Testis (tissue), 3 donors: ENCODE results near the gene FGFBP2. TPM values are rescaled to one million over a fixed set of nuclear protein-coding genes. Genes with fewer than 3 reads are reported as not detected.

Source experiments
- DNase-seq: peaks from one replicate; pipeline ENCODE4 v3.0.0-alpha.2; 2019
- H3K27ac ChIP-seq, 2 donors: fragments of 200-600 bp; sonication (generic); one replicate each; pipeline ENCODE4 v1.5.1; 2019
- H3K27me3 ChIP-seq: fragments of 200-600 bp; sonication (generic); one replicate; pipeline ENCODE4 v1.5.1; 2019
- H3K36me3 ChIP-seq: fragments of 200-600 bp; sonication (generic); one replicate; pipeline ENCODE4 v1.5.1; 2017; ENCODE audit warnings: low read depth; ENCODE audit errors: missing control alignments
- H3K4me1 ChIP-seq: fragments of 200-600 bp; sonication (generic); one replicate; pipeline ENCODE4 v1.5.1; 2019
- H3K4me3 ChIP-seq, 2 donors: fragments of 200-600 bp; sonication (generic); one replicate each; pipeline ENCODE4 v1.5.1; 2017 to 2019
- H3K9me3 ChIP-seq: fragments of 200-600 bp; sonication (generic); one replicate; pipeline ENCODE4 v1.5.1; 2017
- POLR2A ChIP-seq: fragments of 450-650 bp; IDR thresholded peaks from one replicate; pipeline ENCODE4 v1.6.1; 2017; ENCODE audit warnings: antibody characterized with exemption, mild to moderate bottlenecking, moderate library complexity
- WGBS, 2 donors: methylation state at CpG; one replicate each; pipeline ENCODE4 v1.1.5; 2018; 5-methylcytosine and 5-hydroxymethylcytosine counted together
- intact Hi-C: fragments of 100-400 bp; cut with DNase I; formaldehyde crosslinking; loops from one replicate; pipeline ENCODE4 v1.15.1; 2023; ENCODE audit warnings: low total_unique reads
- polyA plus RNA-seq: library from polyadenylated mRNA; stranded (reverse); fragments of 350-450 nt; fragmentation: Illumina TruSeq; extraction: RNeasy Lipid Tissue Mini Kit (QIAGEN cat#74804); gene quantifications from one replicate; pipeline ENCODE4 v1.2.3, GENCODE V29; 2014; ENCODE audit warnings: low read depth, low replicate concordance; ENCODE audit not compliant: insufficient read depth
- total RNA-seq, 2 donors: library from RNA; depleted of rRNA; stranded (reverse); fragments of >200 nt; gene quantifications; one replicate each; pipeline ENCODE4 v1.2.3, GENCODE V29; 2016
- TF ChIP-seq, protein P1 (sequence below), 3 experiments: fragments of 450-650 bp in 2 of 3; fragments of 200-600 bp in 1 of 3; sonication (generic) in 1 of 3; IDR thresholded peaks; one replicate each; pipeline ENCODE4 v1.5.1; 2016 to 2019; ENCODE audit warnings: antibody characterized with exemption in 3 of 3, mild to moderate bottlenecking in 2 of 3, moderate library complexity in 1 of 3

The FGFBP2 gene
- total and polyA plus RNA-seq, 3 donors from 2014 or later = 19.4 to 139 (median 20.3) TPM

DNA sequence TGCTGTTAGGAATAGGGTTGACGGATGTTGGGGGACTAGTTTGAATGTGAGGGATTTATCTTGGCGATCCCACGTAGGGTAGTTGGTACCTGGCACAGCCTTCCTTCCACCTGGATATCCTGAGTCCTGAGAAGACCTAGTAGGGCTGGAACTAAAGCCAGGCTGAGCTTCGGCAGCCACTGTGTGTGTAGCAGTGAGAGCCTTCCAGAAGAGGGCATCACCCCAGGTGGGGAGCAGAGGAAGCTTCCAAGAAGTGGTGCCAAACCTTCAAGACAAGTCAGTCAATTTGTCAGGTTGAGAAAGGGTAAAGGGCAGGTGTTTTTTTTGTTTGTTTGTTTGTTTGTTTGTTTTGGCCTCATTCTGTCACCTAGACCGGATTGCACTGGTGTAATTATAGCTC is 1.2 kb upstream of the FGFBP2 start:
- 83 to 87% methylated on average over 5 of the region's 5 CpGs for WGBS, 2 donors
- intact Hi-C loops = no loop called here
- Histone ChIP-seq H3K9me3 (no peaks in the 10 kb centered on the region), H3K27me3 (no peaks in the 10 kb centered on the region), H3K27ac (no peak overlapping the region), H3K4me3 (no peak overlapping the region), H3K36me3 (no peaks in the 10 kb centered on the region), H3K4me1 (peaks cover 4% of the 10 kb centered on the region)
- DNase-seq = no peak
- TF ChIP-seq POLR2A = no peak
- TF ChIP-seq, protein P1, sequence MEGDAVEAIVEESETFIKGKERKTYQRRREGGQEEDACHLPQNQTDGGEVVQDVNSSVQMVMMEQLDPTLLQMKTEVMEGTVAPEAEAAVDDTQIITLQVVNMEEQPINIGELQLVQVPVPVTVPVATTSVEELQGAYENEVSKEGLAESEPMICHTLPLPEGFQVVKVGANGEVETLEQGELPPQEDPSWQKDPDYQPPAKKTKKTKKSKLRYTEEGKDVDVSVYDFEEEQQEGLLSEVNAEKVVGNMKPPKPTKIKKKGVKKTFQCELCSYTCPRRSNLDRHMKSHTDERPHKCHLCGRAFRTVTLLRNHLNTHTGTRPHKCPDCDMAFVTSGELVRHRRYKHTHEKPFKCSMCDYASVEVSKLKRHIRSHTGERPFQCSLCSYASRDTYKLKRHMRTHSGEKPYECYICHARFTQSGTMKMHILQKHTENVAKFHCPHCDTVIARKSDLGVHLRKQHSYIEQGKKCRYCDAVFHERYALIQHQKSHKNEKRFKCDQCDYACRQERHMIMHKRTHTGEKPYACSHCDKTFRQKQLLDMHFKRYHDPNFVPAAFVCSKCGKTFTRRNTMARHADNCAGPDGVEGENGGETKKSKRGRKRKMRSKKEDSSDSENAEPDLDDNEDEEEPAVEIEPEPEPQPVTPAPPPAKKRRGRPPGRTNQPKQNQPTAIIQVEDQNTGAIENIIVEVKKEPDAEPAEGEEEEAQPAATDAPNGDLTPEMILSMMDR (IDR thresholded peaks at IDR 0.05) = no peak

DNA sequence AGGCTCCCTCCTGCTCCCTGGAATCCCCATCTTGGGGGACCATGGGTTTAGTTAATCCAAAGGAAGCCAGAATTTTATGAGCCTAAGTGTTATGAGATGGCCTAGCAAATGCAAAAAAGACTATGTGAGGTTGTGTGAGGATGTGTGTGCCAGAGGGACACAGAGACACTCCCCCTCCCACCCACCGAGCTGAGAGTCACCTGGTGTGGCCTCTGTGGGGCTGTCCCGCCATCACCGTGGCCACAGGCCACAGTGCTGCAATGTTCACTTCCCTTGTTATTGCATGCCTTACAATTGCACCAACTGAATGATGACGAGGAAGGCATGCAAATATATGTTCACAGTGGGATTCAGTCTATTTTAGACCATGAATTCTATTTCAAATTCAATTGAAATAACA is 601 bp upstream of the FGFBP2 start:
- no peaks in the 10 kb centered on the region for H3K36me3 ChIP-seq
- H3K4me1 ChIP-seq = peaks cover 4% of the 10 kb centered on the region
- no peaks in the 10 kb centered on the region for H3K9me3 ChIP-seq
- DNase-seq = no peak
- intact Hi-C loops = no loop called here
- TF ChIP-seq POLR2A = no peak
- TF ChIP-seq, protein P1 (IDR thresholded peaks at IDR 0.05) = no peak
- H3K27ac ChIP-seq = no peak overlapping the region
- WGBS, 2 donors = 65 to 84% methylated on average over 4 of the region's 4 CpGs
- H3K4me3 ChIP-seq = no peak overlapping the region
- no peaks in the 10 kb centered on the region for H3K27me3 ChIP-seq

DNA sequence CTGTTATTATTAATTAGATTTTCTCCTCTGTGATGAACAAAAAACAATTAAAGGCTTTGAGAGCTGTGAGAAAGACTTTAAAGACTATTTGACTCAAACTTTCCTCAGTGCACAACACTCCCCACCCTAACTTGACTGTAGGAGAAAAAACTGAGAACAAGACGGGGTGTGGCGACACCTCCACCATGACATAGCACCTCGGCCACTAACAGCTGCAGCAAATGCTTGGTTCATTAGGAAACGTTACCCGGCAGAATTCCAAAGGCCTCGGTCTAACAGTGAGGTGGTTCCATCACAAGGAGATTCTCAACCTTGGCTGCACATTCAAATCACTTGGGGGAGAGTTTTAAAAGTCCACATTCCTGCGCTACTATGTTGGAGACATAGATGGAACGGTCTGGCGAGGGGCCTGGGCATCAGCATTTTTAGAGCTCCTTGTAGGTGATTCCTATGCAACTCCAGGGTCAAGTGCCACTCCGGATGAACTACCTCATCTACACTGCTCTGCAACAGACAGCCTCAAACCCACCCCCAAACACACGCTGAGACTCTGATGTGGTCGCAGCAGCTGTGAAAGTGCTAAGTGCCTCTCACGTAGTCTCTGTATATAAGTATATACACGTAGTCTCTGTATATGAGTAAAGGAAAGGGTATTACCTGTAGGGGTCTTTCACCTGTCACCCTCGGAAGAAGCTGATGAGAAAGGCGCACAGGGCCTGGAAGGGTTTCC is 1.0 kb downstream of the FGFBP2 start:
- Histone ChIP-seq H3K9me3 (no peaks in the 10 kb centered on the region), H3K4me3 (peak overlapping the region in 1 of 2 donors; percentile 8), H3K27me3 (no peaks in the 10 kb centered on the region), H3K4me1 (peaks cover 4% of the 10 kb centered on the region), H3K27ac (no peak overlapping the region), H3K36me3 (no peaks in the 10 kb centered on the region)
- 77 to 80% methylated on average over 15 to 16 of the region's 16 CpGs for WGBS, 2 donors
- intact Hi-C loops = no loop called here
- DNase-seq = no peak
- TF ChIP-seq, protein P1 (IDR thresholded peaks at IDR 0.05) = no peak
- no peak for TF ChIP-seq POLR2A

DNA sequence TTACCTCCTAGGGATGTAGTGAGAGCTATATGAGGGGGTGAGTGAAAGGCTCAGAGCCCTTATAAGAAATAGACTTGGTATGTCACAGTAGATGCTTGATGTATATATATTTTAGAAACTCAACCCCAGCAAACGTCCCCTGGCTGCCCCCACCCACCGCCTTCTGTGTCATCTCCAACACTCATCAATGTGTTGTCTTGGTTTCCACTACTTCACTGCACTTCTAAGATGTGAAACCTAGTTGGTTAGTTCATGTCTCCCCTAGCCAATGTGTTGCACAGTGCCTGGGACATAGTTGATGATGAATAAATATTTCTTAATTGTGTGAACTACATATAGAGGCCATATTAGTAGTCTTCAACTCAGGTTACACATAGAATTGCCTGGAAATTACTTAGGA is 4.4 kb downstream of the FGFBP2 start:
- DNase-seq = no peak
- no peak overlapping the region for H3K27ac ChIP-seq
- no peak overlapping the region for H3K4me3 ChIP-seq
- H3K27me3 ChIP-seq = no peaks in the 10 kb centered on the region
- intact Hi-C loops = no loop called here
- no peaks in the 10 kb centered on the region for H3K36me3 ChIP-seq
- TF ChIP-seq, protein P1 (IDR thresholded peaks at IDR 0.05) = no peak
- TF ChIP-seq POLR2A = no peak
- peaks cover 3% of the 10 kb centered on the region for H3K4me1 ChIP-seq
- WGBS, 2 donors = 84 to 90% methylated on average over 2 of the region's 2 CpGs
- no peaks in the 10 kb centered on the region for H3K9me3 ChIP-seq
